Measurements from ENCODE around the gene TH. TPM values are rescaled to one million over a fixed set of nuclear protein-coding genes. Genes with fewer than 3 reads are reported as not detected.

Gene TH
- total and polyA plus RNA-seq, 9 of the 15 experiments (the other 6 are each of a cell fraction or from before 2014, with no cell fraction given), result not detected

- CTCF ChIA-PET (ENCODE audit: low intra/inter-chr PET ratio), result no interaction called here
- Histone ChIP-seq H2AFZ (ENCODE audit: low read depth, low read length) (no peak overlapping the region), H3K4me1 (replicated peaks in 1 of 2; ENCODE audit: control insufficient read depth in 2 of 2, insufficient read depth in 2 of 2, low read length in 2 of 2) (no peaks in the 10 kb centered on the region), H3K9me1 (ENCODE audit: control insufficient read depth, insufficient read depth, low read length) (no peaks in the 10 kb centered on the region), H3K9me3 (replicated peaks; ENCODE audit: control insufficient read depth, insufficient read depth, low read depth, low read length) (no peaks in the 10 kb centered on the region), H3K79me2 (ENCODE audit: control insufficient read depth, insufficient read depth, low read length) (no peaks in the 10 kb centered on the region), H4K20me1 (replicated peaks; ENCODE audit: control insufficient read depth, insufficient read depth, low read length) (no peaks in the 10 kb centered on the region; the same call in 1 of the 2 replicates), H3K4me2 (ENCODE audit: insufficient read depth, low read length) (no peak overlapping the region), H3K9ac (ENCODE audit: insufficient read depth in 1 of 2, low read depth in 2 of 2, low read length in 2 of 2) (no peak overlapping the region), H3K27ac (ENCODE audit: extremely low read depth, low read depth, low read length) (no peak overlapping the region), H3K27me3 (ENCODE audit: control insufficient read depth in 2 of 2, insufficient read depth in 2 of 2, low read length in 2 of 2) (peaks cover 7 to 35% of the 10 kb centered on the region in 2 experiments; a peak in 4 of 5 replicates), H3K36me3 (ENCODE audit: control insufficient read depth, insufficient read depth, low read length) (no peaks in the 10 kb centered on the region), H3K4me3 (no peak overlapping the region)
- WGBS (ENCODE audit: insufficient coverage, low coverage, missing lambda C conversion rate), result 0% methylated on average over 6 of the region's 12 CpGs
- no peak for TF ChIP-seq MEIS2 (IDR thresholded peaks at IDR 0.05; ENCODE audit: partially characterized antibody)
- TF ChIP-seq, protein P1, sequence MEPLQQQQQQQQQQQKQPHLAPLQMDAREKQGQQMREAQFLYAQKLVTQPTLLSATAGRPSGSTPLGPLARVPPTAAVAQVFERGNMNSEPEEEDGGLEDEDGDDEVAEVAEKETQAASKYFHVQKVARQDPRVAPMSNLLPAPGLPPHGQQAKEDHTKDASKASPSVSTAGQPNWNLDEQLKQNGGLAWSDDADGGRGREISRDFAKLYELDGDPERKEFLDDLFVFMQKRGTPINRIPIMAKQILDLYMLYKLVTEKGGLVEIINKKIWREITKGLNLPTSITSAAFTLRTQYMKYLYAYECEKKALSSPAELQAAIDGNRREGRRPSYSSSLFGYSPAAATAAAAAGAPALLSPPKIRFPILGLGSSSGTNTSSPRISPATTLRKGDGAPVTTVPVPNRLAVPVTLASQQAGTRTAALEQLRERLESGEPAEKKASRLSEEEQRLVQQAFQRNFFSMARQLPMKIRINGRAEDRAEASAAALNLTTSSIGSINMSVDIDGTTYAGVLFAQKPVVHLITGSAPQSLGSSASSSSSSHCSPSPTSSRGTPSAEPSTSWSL (CRISPR knock-in tag; IDR thresholded peaks at IDR 0.05; ENCODE audit: borderline replicate concordance), result no peak
- BruUV-seq (replicated peaks), result no TSS peak
- in situ Hi-C loops (cut with MboI) (no loop called here), intact Hi-C loops (cut with micrococcal nuclease) (no loop called here)
- ATAC-seq, result no peak
- POLR2A ChIA-PET, result no interaction called here
- no peak for DNase-seq (ENCODE audit: extremely low read depth in 1 of 4, low spot score in 3 of 4)
- FAIRE-seq, result no peak
Observed at GRCh38 chr11:2115308-2115707, 56.3 kb downstream of the TH start.

Measured in K562 (cell line).